Activated naive CD4-positive, alpha-beta T cell treated with anti-CD3 and anti-CD28 coated beads, Interleukin-2, amount 10 ng/mL, durations not matched to agents 7 days and 5 days (primary cell): ENCODE data around the gene CFAP54.

ENCODE experiments used
- CTCF ChIA-PET: fragments of 350-600 bp; sonication (Branson Sonifier 250); formaldehyde crosslinking; loops from one replicate; lab custom pipeline; 2021; ENCODE audit warnings: antibody characterized with exemption; lab: Charles Lee
- DNase-seq: peaks from one replicate; pipeline ENCODE4 v3.0.0-alpha.2; 2020
- H3K27ac Mint-ChIP-seq: one replicate; pipeline ENCODE4 v1.8.0; 2021; ENCODE audit warnings: mild to moderate bottlenecking, moderate library complexity, mixed read lengths
- H3K27me3 Mint-ChIP-seq: one replicate; pipeline ENCODE4 v1.8.0; 2021; ENCODE audit warnings: mild to moderate bottlenecking, mixed read lengths
- H3K36me3 Mint-ChIP-seq: one replicate; pipeline ENCODE4 v1.8.0; 2021; ENCODE audit warnings: mixed read lengths
- H3K4me1 Mint-ChIP-seq: one replicate; pipeline ENCODE4 v1.8.0; 2021; ENCODE audit warnings: mixed read lengths
- H3K4me3 Mint-ChIP-seq: one replicate; pipeline ENCODE4 v1.8.0; 2021; ENCODE audit warnings: mild to moderate bottlenecking, moderate library complexity, mixed read lengths
- H3K9me3 Mint-ChIP-seq: one replicate; pipeline ENCODE4 v1.8.0; 2021; ENCODE audit warnings: mixed read lengths

CFAP54 gene

GRCh38 chr12:96462571-96463280, 26.7 kb upstream of the CFAP54 start:
- H3K4me3 Mint-ChIP-seq, result no peak overlapping the region
- no peaks in the 10 kb centered on the region for H3K9me3 Mint-ChIP-seq
- H3K27ac Mint-ChIP-seq, result no peak overlapping the region
- CTCF ChIA-PET, result interaction anchor here (0.6 to 1.2 kb wide), 2 partner anchors 17 to 960 kb away, joined by 3 read pairs; no protein-coding TSS in a partner anchor
- H3K4me1 Mint-ChIP-seq, result no peaks in the 10 kb centered on the region
- no peaks in the 10 kb centered on the region for H3K36me3 Mint-ChIP-seq
- no peak for DNase-seq
- no peaks in the 10 kb centered on the region for H3K27me3 Mint-ChIP-seq

- CTCF ChIA-PET, result interaction anchor here (0.7 to 1.5 kb wide), 2 partner anchors 12 to 23 kb away, joined by 3 read pairs; no protein-coding TSS in a partner anchor
- no peak for DNase-seq
- Mint-ChIP-seq H3K9me3 (peaks cover 6% of the 10 kb centered on the region), H3K36me3 (peaks cover 6% of the 10 kb centered on the region), H3K27ac (no peak overlapping the region), H3K4me1 (no peaks in the 10 kb centered on the region), H3K27me3 (no peaks in the 10 kb centered on the region), H3K4me3 (no peak overlapping the region)
Measured at GRCh38 chr12:96465896-96466295, 23.5 kb upstream of the CFAP54 start.

GRCh38 chr12:96466939-96467751, 22.2 kb upstream of the CFAP54 start:
- H3K27me3 Mint-ChIP-seq, result no peaks in the 10 kb centered on the region
- no peak for DNase-seq
- no peaks in the 10 kb centered on the region for H3K4me1 Mint-ChIP-seq
- peaks cover 6% of the 10 kb centered on the region for H3K36me3 Mint-ChIP-seq
- CTCF ChIA-PET, result no interaction called here
- no peak overlapping the region for H3K4me3 Mint-ChIP-seq
- H3K27ac Mint-ChIP-seq, result no peak overlapping the region
- peaks cover 6% of the 10 kb centered on the region for H3K9me3 Mint-ChIP-seq

- H3K4me1 Mint-ChIP-seq, result peaks cover 8% of the 10 kb centered on the region
- CTCF ChIA-PET, result no interaction called here
- peaks cover 6% of the 10 kb centered on the region for H3K9me3 Mint-ChIP-seq
- H3K27me3 Mint-ChIP-seq, result peaks cover 4% of the 10 kb centered on the region
- no peak for DNase-seq
- H3K27ac Mint-ChIP-seq, result no peak overlapping the region
- H3K4me3 Mint-ChIP-seq, result no peak overlapping the region
- H3K36me3 Mint-ChIP-seq, result peaks cover 6% of the 10 kb centered on the region
Measured at GRCh38 chr12:96471368-96472050, 17.9 kb upstream of the CFAP54 start.

- CTCF ChIA-PET, result no interaction called here
- Mint-ChIP-seq H3K4me3 (no peak overlapping the region), H3K27ac (no peak overlapping the region), H3K36me3 (peaks cover 6% of the 10 kb centered on the region), H3K4me1 (peaks cover 8% of the 10 kb centered on the region), H3K27me3 (peaks cover 4% of the 10 kb centered on the region), H3K9me3 (peaks cover 6% of the 10 kb centered on the region)
- no peak for DNase-seq
Measured at GRCh38 chr12:96472384-96472783, 17.0 kb upstream of the CFAP54 start.

- CTCF ChIA-PET, result no interaction called here
- no peak for DNase-seq
- Mint-ChIP-seq H3K36me3 (peaks cover 6% of the 10 kb centered on the region), H3K4me3 (no peak overlapping the region), H3K27me3 (peaks cover 7% of the 10 kb centered on the region), H3K9me3 (peaks cover 6% of the 10 kb centered on the region), H3K27ac (no peak overlapping the region), H3K4me1 (peaks cover 8% of the 10 kb centered on the region)
Measured at GRCh38 chr12:96473394-96474093, 15.8 kb upstream of the CFAP54 start.

- Mint-ChIP-seq H3K4me3 (no peak overlapping the region), H3K36me3 (peaks cover 6% of the 10 kb centered on the region), H3K27me3 (peaks cover 7% of the 10 kb centered on the region), H3K27ac (no peak overlapping the region), H3K4me1 (peaks cover 8% of the 10 kb centered on the region), H3K9me3 (peaks cover 6% of the 10 kb centered on the region)
- CTCF ChIA-PET, result no interaction called here
- DNase-seq, result no peak
Measured at GRCh38 chr12:96474206-96474605, 15.2 kb upstream of the CFAP54 start.

- H3K27ac Mint-ChIP-seq, result no peak overlapping the region
- DNase-seq, result no peak
- H3K4me1 Mint-ChIP-seq, result peaks cover 8% of the 10 kb centered on the region
- CTCF ChIA-PET, result no interaction called here
- H3K9me3 Mint-ChIP-seq, result no peaks in the 10 kb centered on the region
- peaks cover 14% of the 10 kb centered on the region for H3K27me3 Mint-ChIP-seq
- no peak overlapping the region for H3K4me3 Mint-ChIP-seq
- no peaks in the 10 kb centered on the region for H3K36me3 Mint-ChIP-seq
Measured at GRCh38 chr12:96478011-96478410, 11.4 kb upstream of the CFAP54 start.

- CTCF ChIA-PET, result no interaction called here
- no peaks in the 10 kb centered on the region for H3K9me3 Mint-ChIP-seq
- H3K36me3 Mint-ChIP-seq, result no peaks in the 10 kb centered on the region
- peaks cover 15% of the 10 kb centered on the region for H3K27me3 Mint-ChIP-seq
- DNase-seq, result no peak
- H3K4me1 Mint-ChIP-seq, result peaks cover 23% of the 10 kb centered on the region
- H3K4me3 Mint-ChIP-seq, result no peak overlapping the region
- no peak overlapping the region for H3K27ac Mint-ChIP-seq
Measured at GRCh38 chr12:96482086-96482485, 7.3 kb upstream of the CFAP54 start.

- Mint-ChIP-seq H3K27ac (no peak overlapping the region), H3K36me3 (no peaks in the 10 kb centered on the region), H3K27me3 (peaks cover 15% of the 10 kb centered on the region), H3K9me3 (no peaks in the 10 kb centered on the region), H3K4me3 (no peak overlapping the region), H3K4me1 (peaks cover 28% of the 10 kb centered on the region)
- CTCF ChIA-PET, result no interaction called here
- DNase-seq, result no peak
Measured at GRCh38 chr12:96483116-96483515, 6.3 kb upstream of the CFAP54 start.

- H3K4me3 Mint-ChIP-seq, result no peak overlapping the region
- no peak for DNase-seq
- CTCF ChIA-PET, result interaction anchor here (0.6 to 3.3 kb wide), 12 partner anchors 10 to 88 kb away, joined by 3 to 30 read pairs (median 4); partner anchors contain the start of gene CDK17
- H3K27ac Mint-ChIP-seq, result no peak overlapping the region
- no peaks in the 10 kb centered on the region for H3K9me3 Mint-ChIP-seq
- H3K4me1 Mint-ChIP-seq, result peaks cover 38% of the 10 kb centered on the region
- H3K27me3 Mint-ChIP-seq, result peaks cover 31% of the 10 kb centered on the region
- no peaks in the 10 kb centered on the region for H3K36me3 Mint-ChIP-seq
Measured at GRCh38 chr12:96486751-96487613, 2.4 kb upstream of the CFAP54 start.

GRCh38 chr12:96487634-96488033, 1.7 kb upstream of the CFAP54 start:
- no peaks in the 10 kb centered on the region for H3K36me3 Mint-ChIP-seq
- no peak overlapping the region for H3K27ac Mint-ChIP-seq
- CTCF ChIA-PET, result interaction anchor here (1.1 to 3.3 kb wide), 3 partner anchors 29 to 86 kb away, joined by 5 to 30 read pairs (median 25); partner anchors contain the start of gene CDK17
- H3K9me3 Mint-ChIP-seq, result no peaks in the 10 kb centered on the region
- no peak for DNase-seq
- H3K4me1 Mint-ChIP-seq, result peaks cover 38% of the 10 kb centered on the region
- no peak overlapping the region for H3K4me3 Mint-ChIP-seq
- H3K27me3 Mint-ChIP-seq, result peaks cover 32% of the 10 kb centered on the region

GRCh38 chr12:96493106-96493505, 3.7 kb downstream of the CFAP54 start:
- peaks cover 37% of the 10 kb centered on the region for H3K4me1 Mint-ChIP-seq
- peaks cover 2% of the 10 kb centered on the region for H3K9me3 Mint-ChIP-seq
- peaks cover 5% of the 10 kb centered on the region for H3K36me3 Mint-ChIP-seq
- CTCF ChIA-PET, result interaction anchor here (2.0 kb wide), 1 partner anchor 23 kb away, joined by 9 read pairs; no protein-coding TSS in a partner anchor
- H3K27me3 Mint-ChIP-seq, result peaks cover 23% of the 10 kb centered on the region
- H3K4me3 Mint-ChIP-seq, result no peak overlapping the region
- no peak overlapping the region for H3K27ac Mint-ChIP-seq
- no peak for DNase-seq
